Islet of Langerhans (tissue), 1 donor: ENCODE data around the gene NPHP4.

Experiments
- FAIRE-seq: peaks from one replicate; lab custom pipeline; 2011; peaks lifted over from hg19 to GRCh38; lab: Jason Lieb, UNC

NPHP4 gene

GRCh38 chr1:6003568-6004411 is 11.6 kb upstream of the NPHP4 start:
- FAIRE-seq = no peak

GRCh38 chr1:6002714-6003501 is 10.7 kb upstream of the NPHP4 start:
- FAIRE-seq = no peak

DNA sequence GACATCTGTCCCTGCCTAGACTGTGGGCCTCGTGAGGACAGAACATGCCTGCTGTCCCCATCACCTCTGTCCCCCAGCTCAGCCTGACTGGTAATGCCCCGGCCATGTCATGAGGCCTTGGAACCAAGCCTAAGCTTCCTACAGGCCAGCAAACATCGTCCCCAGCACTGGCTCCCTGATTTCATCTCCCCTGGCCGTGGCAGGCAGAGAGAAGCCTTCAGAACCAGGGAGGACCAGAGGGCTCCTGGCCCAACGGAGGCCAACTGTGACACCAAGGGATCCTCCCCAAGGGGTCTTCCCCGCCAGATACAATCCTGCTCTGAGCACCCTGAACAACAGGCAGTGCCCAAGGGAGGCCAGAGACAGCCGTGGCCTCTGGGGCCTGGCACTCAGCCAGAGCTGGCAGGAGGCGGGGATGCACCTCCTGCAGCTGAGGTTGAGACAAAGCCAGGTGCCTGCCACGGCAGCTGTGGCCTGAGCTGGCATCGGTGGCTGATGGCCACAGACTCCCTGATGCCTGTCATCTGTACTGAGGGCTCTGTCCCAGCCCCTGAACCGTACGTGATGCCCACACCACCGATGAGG is 9.9 kb upstream of the NPHP4 start:
- FAIRE-seq = no peak

GRCh38 chr1:6000444-6001288 is 8.4 kb upstream of the NPHP4 start:
- no peak for FAIRE-seq

- no peak for FAIRE-seq
These were observed 7.7 kb upstream of the NPHP4 start for GRCh38 chr1:5999711-6000443.

GRCh38 chr1:5998906-5999301 is 6.7 kb upstream of the NPHP4 start:
- FAIRE-seq = no peak

GRCh38 chr1:5998051-5998905 is 6.1 kb upstream of the NPHP4 start:
- FAIRE-seq = no peak

DNA sequence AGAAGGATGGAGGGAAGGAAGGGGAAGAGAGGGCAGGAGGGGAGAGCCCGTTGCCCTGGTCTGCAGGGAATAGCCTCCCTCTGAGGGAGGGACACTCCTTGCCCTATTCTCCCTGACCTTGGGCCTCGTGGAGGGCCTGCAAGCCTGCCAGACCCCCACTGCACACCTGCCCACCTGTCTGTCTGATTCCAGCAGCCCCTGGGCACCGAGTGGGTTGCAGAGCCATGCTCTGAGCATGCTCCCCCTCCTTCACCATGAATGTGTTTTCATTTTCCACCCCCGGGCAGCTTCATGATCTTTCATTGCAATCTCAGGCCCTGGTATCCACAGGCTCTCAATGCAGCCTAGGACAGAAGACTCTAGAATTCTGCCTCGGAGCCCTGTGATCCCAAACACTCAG is 5.1 kb upstream of the NPHP4 start:
- no peak for FAIRE-seq

DNA sequence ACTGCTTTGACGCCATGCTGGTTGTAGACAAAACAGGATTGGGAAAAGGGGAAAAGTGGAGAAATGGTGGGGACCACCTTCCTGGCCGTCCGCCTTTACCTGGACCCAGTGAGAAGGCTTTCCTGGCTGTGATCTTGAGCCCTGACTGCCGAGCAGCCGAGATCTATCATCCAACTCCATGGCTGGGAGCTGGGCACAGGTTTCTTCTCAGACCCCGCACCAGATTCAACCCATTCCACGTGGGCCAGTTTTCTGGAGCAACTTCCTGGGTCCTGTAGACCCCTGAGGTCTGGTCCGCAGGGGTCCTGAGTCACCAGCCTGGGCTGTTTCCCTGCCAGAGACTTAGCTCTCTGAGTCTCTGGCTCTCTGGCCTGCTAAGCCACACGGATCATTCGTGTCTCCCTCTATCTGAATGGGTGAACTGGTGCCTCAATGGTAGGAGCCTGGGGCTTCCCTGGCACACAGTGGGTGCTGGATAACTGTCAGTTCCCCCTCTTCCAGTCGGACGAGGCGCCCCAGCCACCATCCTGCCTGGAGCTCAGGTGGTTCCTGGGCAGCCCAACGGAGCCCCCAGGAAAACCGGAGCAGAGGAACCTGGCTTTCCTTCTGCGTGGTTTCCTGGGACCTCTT is 4.5 kb upstream of the NPHP4 start:
- no peak for FAIRE-seq

- FAIRE-seq = no peak
These were observed 3.8 kb upstream of the NPHP4 start for GRCh38 chr1:5995871-5996630.

GRCh38 chr1:5994713-5995621 is 2.7 kb upstream of the NPHP4 start:
- no peak for FAIRE-seq

DNA sequence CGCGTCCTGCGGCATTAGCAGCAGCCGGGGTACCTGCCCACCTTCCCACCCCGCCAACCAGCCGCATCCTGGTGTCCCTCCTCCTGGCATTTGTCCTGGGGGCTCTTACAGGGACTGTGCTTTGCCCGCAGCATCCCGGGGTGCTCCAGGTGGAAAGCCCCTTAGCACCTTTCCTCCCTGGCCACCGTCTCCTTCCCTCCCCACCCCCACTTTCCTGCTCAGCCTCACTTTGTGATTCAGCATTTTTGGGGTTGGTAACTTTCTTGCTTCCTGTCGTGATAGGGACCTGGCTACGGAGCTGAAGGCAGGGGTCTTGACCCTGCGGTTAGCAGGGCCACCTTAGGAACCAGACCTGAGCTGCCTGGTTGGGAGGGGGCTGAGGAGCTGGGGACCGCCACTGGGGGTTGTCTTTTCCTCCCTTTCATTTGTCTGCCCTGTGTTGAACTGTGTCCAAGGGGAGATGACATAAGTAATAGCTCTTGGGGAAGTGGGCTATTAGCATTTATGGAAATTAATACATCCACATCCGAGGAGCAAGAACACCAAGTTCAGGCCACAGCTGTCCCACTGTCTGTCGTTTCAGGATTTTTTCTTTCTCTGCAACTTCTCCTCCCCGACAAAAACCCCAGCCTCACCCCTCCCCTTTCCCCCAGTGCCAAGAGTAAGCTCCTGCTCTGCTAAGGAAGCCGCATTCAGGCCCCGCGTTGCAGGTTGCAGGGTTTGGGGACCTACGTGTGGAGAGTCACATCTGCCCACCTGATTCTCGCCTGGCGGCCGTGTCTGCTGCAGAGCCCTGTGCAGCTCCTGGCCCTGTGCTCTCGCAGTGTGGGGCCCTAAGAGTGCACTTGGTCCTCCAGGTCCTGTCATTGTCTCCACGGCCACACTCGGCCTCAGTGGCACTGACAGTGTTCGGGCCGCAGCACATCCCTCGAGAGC is 1.6 kb upstream of the NPHP4 start:
- no peak for FAIRE-seq

DNA sequence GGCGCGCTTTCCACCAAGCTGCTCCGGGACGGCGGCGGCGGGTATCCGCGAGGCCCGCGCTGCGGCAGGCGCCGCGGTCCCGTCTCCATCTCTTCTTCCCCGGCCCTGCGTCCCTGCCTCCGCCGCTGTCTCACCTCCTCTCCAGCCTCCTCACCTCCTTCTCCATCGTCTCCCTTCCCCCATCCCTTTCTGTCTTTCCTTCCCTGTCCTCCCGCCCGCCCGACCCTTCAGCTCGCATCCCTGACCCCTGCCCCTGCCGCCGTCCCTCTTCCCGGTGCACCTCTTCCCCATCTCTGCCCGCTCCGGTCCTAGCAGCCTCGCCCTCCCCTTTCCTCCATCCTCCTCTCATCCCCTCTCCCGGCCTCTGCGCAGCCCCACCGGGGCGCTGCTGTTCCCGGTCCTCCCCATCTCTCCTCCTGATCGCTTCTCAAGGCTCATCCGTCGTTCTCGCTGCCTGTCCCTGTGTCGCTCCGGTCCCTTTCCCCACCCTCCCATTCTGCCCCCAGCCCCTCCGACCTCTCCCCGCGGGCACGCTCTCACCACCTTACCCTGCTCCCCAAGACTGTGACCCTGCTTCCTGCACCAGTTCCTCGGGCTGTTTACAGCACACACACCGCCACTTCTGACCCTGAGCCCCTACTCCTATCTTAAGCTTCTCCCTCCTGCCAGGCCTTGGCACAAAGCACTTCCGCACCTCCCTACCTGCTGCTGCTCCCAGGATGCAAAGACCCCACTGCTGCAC is 760 bp upstream of the NPHP4 start:
- FAIRE-seq = no peak

DNA sequence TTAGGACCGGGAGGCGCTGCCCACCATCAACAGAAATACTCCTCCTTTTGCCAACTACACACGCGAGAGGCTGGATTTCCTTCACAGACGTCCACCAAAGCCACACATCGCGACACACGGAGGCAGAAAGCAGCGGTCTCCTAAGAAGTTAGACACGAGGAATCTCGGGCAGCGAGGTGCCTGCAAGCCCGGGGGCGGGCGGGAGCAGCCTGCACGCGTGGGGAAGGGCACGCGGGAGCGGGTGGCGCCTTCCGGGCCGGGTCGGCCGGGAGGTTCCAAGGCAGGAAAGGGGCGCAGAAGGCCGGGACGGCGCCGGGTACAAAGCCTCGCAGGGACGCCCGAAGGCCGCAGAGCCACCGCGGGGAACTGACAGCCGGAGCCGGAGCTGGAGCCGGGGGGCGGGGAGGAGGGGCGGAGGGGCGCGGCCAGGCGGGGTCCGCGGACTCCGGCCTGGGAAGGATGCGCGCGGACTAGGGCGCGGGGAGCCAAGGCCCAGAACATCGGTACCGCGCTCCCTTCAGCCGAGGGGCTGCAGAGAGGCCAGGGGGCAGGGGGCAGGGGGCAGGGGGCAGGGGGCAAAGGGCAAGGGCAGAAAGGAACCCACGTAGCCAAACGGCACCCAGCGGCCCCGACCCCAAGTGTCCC is 722 bp downstream of the NPHP4 start:
- FAIRE-seq = no peak

DNA sequence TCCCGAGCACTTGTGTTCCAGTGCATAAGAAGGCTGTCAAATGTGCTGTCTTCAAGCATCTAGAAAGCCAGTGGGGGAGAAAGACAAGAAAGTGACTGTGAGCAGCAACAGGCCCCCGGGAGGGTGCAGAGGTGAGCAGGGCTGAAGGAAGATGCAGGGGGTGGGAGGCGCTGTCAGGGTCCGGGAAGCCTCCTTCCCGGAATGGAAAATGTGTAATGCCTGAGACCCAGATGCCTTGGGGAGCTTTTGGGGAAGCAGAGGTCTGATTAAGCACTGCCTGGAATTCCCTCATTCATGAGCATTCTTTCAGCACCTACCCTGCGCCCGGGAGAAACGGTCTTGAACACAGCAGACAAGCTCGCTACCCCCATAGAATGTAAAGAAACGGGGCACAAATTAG is 1.3 kb downstream of the NPHP4 start:
- no peak for FAIRE-seq

- no peak for FAIRE-seq
These were observed 2.4 kb downstream of the NPHP4 start for GRCh38 chr1:5989731-5990271.
